AG04450 (cell line): Measurements from ENCODE around the gene SLC44A2. TPM values are rescaled to one million over a fixed set of nuclear protein-coding genes. Genes with fewer than 3 reads are reported as not detected.

ENCODE experiments used
- CTCF ChIA-PET: fragments of 300-600, 350-600 bp; formaldehyde crosslinking; extraction: SDS; loops from one replicate; lab custom pipeline; 2022; ENCODE audit warnings: antibody characterized with exemption, inconsistent platforms; lab: Charles Lee
- POLR2A ChIA-PET: fragments of 350-600 bp; formaldehyde crosslinking; extraction: SDS; loops from one replicate; lab custom pipeline; 2021; ENCODE audit warnings: antibody characterized with exemption, inconsistent platforms; lab: Yijun Ruan, JAX
- DNase-seq: peaks from one replicate; pipeline ENCODE4 v3.0.0-alpha.2; 2011; ENCODE audit warnings: low read depth, low spot score
- H3K27ac ChIP-seq: one replicate; pipeline ENCODE4 v1.5.1; 2012; ENCODE audit warnings: low read depth, low read length, control low read depth
- H3K27me3 ChIP-seq: one replicate; pipeline ENCODE4 v1.6.0; 2012; ENCODE audit warnings: low read length; ENCODE audit not compliant: control insufficient read depth, insufficient read depth
- H3K4me3 ChIP-seq: 2 replicates; pipeline ENCODE4 v1.5.1; 2011; ENCODE audit warnings: mild to moderate bottlenecking, low read depth, low read length, control low read depth
- H3K9me3 ChIP-seq: 2 replicates; pipeline ENCODE4 v1.5.1; 2012; ENCODE audit warnings: low read length; ENCODE audit not compliant: control insufficient read depth, insufficient read depth
- CTCF ChIP-seq: IDR thresholded peaks from 2 replicates; pipeline ENCODE4 v1.5.1; 2011; ENCODE audit warnings: low read depth, low read length, control low read depth, inconsistent platforms
- polyA plus RNA-seq: library from polyadenylated mRNA; depleted of rRNA; stranded (reverse); fragments of >200 nt; gene quantifications from 2 replicates; pipeline ENCODE4 v1.2.3, GENCODE V29; 2011

SLC44A2 gene
- polyA plus RNA-seq, 1 experiment, result 80.5 TPM

DNA sequence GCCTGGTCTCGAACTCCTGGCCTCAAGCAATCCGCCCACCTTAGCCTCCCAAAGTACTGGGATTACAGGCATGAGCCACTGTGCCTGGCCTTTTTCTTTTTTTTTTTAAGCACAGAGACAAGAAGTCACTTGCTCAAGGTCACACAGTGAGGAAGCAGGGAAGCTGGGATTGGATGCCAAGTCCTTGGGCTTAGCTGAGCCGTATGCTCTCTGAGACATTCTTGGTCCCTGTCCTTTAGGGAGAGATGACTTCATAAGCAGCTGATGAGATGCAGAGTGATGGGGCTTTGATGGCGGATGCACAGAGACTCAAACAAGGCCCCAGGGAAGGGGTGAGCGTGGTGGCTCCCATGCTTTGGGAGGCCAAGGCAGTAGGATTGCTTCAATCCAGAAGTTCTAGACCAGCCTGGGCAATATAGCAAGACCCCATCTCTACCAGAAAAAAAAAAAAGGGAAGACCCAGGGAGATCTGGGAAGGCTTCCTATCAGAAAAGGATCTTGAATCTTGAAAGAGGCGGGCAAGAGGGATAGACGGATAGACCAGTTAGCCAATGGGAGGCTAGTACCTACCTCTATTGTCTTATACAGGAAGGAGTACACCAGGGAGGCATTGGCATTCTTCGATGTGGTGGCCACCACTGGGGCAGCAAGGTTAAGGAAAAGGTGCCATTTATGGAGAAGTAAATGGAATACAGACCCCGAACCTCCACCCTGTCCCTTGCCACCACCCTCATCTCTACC, 42.1 kb upstream of the SLC44A2 start:
- H3K27ac ChIP-seq, result no peak overlapping the region
- no peak for TF ChIP-seq CTCF
- peaks cover 25% of the 10 kb centered on the region for H3K27me3 ChIP-seq
- no peak for DNase-seq
- H3K4me3 ChIP-seq, result no peak overlapping the region
- peaks cover 4% of the 10 kb centered on the region; the same call in 1 of the 2 replicates for H3K9me3 ChIP-seq
- CTCF ChIA-PET, result interaction anchor here (0.6 to 6.2 kb wide), 4 partner anchors 21 to 117 kb away, joined by 3 to 273 read pairs (median 44); partner anchors contain the start of gene QTRT1
- POLR2A ChIA-PET, result no interaction called here

DNA sequence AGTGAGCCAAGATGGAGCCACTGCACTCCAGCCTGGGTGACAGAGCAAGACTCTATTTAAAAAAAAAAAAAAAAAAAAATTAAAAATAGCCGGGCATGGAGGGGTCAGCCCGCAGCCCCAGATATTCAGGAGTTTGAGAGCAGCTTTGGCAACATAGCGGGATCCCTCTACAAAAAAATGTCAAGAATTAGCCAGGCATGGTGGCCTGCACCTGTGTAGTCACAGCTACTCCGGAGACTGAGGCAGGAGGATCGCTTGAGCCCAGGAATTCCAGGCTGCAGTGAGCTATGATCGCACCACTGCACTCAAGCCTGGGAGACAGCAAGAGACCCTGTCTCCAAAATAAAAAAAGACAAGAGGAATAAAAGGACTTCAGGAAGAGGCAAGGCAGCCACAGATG, 39.0 kb upstream of the SLC44A2 start:
- CTCF ChIA-PET, result interaction anchor here (0.7 to 2.1 kb wide), 2 partner anchors 9 to 57 kb away, joined by 3 to 13 read pairs; no protein-coding TSS in a partner anchor
- H3K4me3 ChIP-seq, result no peak overlapping the region
- H3K27me3 ChIP-seq, result peaks cover 28% of the 10 kb centered on the region
- DNase-seq, result no peak
- TF ChIP-seq CTCF, result no peak
- no peak overlapping the region for H3K27ac ChIP-seq
- POLR2A ChIA-PET, result interaction anchor here (0.5 kb wide), 1 partner anchor 358 kb away, joined by 5 read pairs; no protein-coding TSS in a partner anchor
- peaks cover 4% of the 10 kb centered on the region; the same call in 1 of the 2 replicates for H3K9me3 ChIP-seq

DNA sequence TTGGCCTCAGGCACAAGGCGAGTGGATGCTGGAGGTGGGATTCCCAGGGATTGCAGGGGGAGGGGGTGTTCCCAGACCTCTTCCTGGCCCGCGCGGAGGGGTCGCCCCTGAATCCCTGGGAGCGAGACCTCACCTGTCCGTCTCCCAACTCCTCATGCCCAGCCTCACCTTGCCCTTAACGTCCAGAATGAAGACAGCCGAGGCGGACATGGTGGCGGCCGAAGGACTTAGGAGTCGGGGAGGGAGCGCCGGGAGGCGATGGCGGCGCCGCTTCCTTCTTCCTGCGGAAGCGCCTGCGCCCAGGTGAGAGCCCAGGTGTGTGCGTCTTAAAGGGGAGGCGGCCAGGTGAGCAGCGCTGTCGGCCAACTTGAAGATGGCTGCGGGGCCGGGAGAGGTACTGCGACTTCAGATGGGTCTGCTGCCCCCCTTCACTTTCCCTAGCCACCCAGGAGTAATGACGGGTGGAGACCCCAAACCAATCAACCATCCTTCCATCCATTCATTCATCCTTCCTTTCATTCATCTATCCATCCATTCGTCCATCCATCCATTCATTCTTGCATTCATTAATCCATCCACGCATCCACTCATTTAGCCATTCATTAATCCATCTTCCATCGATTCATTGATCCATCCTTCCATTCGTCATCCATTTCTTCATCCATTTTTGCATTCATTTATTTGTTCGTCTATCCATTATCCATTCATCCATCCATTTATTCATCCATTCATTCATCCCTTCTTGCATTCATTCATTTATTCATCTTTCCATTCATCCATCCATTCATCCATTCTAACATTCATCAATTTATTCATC, 38.1 kb upstream of the SLC44A2 start, which contains the start of gene AP1M2:
Gene AP1M2, minus strand, starts transcription at position 291 of the 817 bp plus-strand sequence. Its CDS starts 81 bp downstream, at position 210.
- no peak for TF ChIP-seq CTCF
- no peak for DNase-seq
- Histone ChIP-seq H3K4me3 (no peak within 1 kb of the TSS), H3K9me3 (peaks cover 4% of the 10 kb centered on the region; the same call in 1 of the 2 replicates), H3K27ac (no peak within 1 kb of the TSS), H3K27me3 (peaks cover 28% of the 10 kb centered on the region)
- ChIA-PET CTCF (interaction anchor here (0.7 kb wide), 1 partner anchor 8 kb away, joined by 3 read pairs; no protein-coding TSS in a partner anchor), POLR2A (no interaction called here)

DNA sequence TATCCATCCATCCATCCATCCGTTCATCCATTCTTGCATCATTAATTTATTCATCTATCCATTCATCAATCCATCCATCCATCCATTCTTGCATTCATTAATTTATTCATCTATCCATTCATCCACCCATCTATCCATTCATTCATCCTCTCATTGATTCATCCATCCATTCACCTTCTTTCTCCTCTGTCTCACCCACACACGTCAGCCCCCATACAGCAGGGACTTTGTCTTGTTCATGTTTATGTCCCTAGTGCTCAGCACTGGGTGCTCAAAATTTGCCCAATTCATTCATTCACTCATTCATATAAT, 37.6 kb upstream of the SLC44A2 start:
- no peak overlapping the region for H3K27ac ChIP-seq
- peaks cover 4% of the 10 kb centered on the region; the same call in 1 of the 2 replicates for H3K9me3 ChIP-seq
- peaks cover 28% of the 10 kb centered on the region for H3K27me3 ChIP-seq
- no peak for DNase-seq
- H3K4me3 ChIP-seq, result no peak overlapping the region
- no peak for TF ChIP-seq CTCF
- ChIA-PET POLR2A (no interaction called here), CTCF (no interaction called here)

- no peak for TF ChIP-seq CTCF
- ChIA-PET POLR2A (no interaction called here), CTCF (interaction anchor here (1.6 kb wide), 1 partner anchor 106 kb away, joined by 3 read pairs; no protein-coding TSS in a partner anchor)
- no peak for DNase-seq
- Histone ChIP-seq H3K9me3 (no peaks in the 10 kb centered on the region), H3K27ac (no peak overlapping the region), H3K4me3 (no peak overlapping the region), H3K27me3 (peaks cover 6% of the 10 kb centered on the region)
Measured at GRCh38 chr19:10593148-10593547, 32.2 kb upstream of the SLC44A2 start.
